HG03432 (cell line): ENCODE data around the gene CACNA1C.

ENCODE experiments used
- ATAC-seq: cut with Tn5 transposase; IDR thresholded peaks from one replicate; pipeline ENCODE4 v1.9.1; 2021; ENCODE audit warnings: mild to moderate bottlenecking, moderate library complexity; ENCODE audit not compliant: unreplicated experiment

Gene CACNA1C

DNA sequence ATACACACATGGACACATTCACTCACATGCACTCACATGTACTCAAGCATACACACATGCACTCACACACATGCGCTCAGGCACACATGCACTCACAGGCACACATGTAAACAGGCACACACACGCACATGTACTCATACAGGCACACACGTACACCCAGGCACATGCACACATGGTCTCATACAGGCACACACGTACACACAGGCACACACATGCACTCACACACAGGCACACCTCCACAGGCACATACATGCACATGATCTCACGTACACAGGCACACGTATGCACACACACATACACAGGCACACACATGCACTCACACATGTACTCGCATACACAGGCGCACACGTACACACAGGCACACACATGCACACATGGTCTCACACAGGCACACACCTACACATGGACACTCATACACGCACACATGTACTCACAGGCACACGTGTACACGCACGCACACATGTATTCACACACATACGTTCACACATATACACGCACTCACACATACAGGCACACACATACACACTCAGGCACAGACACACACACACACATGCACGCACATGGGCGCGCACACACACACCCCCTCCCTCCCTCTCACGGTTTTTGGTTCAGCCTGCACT lies 138.9 kb downstream of the CACNA1C start:
- no peak for ATAC-seq

DNA sequence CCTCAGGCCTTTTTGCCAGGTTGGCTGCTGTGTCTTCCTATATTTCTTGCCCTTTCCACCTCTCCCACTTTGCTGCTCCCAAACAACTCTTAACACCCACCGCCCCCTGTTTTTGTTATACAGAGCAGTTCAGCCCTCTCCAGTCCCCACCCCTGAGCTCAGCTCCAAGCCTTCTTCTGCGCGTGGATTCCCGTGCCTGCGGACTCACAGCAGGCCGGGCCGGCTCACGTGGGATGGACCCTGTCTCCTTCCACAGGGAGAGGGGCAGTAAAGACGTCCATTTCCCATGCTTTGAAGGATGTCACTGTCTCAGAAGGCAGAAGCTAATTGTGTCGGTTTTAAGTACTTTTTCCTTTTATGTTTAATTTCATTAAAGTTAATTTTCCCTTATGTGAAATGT lies 139.4 kb downstream of the CACNA1C start:
- ATAC-seq = no peak

DNA sequence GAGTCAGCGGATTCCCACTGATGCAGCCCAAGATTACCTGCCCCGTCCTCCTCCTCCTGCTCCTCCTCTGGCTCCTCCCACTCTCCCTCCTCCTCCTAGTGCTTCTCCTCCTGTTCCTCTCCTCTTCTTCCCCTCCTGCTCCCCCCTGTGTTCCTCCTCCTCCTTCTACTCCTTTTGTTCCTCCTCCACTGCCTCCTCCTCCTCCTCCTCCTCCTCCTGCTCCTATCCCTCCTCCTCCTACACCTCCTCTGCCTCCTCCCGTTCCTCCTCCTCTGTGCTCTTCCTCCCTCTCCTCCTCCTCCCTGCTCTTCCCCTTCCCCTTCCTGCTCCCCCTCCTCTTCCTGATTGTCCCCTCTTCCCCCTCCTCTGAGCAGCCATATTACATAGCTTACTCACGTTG lies 141.3 kb downstream of the CACNA1C start:
- no peak for ATAC-seq

DNA sequence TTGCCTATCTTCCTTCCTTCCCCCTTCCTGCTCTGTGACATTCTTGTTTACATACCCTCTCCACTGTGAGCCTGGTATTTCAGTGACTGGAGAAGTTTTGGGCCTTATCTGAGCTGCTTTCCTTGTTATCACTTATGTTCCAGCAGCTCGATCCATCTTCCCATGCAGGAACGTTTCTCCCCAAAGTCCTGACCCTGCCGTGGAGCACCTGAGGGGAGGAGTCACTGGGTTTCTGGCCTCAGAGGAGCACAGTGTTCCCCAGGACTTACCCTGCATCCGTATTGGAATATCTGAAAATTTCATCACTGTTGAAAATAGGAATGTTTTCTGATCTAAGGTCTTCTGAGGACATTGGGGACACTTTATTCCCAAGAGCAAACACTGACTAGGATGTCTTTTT lies 141.8 kb downstream of the CACNA1C start:
- no peak for ATAC-seq

DNA sequence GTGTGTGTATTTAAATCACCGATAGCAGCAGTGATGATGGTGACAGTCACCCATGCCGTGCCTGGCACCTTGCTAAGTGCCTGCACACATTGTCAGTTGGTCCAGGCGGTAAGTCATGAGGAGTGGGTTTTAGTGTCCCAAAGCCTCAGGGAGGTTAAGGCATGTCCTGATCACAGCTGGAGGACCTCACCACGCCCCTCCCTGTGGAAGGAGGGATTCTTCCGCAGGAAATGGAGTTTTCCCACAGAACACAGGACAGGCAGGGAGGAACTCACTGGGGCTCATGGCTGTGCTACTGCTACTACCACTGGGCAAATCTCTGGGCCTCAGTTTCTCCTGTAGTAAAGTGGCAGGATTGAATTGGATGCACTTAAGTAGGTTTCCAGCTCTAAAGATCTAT lies 142.3 kb downstream of the CACNA1C start:
- ATAC-seq = no peak

DNA sequence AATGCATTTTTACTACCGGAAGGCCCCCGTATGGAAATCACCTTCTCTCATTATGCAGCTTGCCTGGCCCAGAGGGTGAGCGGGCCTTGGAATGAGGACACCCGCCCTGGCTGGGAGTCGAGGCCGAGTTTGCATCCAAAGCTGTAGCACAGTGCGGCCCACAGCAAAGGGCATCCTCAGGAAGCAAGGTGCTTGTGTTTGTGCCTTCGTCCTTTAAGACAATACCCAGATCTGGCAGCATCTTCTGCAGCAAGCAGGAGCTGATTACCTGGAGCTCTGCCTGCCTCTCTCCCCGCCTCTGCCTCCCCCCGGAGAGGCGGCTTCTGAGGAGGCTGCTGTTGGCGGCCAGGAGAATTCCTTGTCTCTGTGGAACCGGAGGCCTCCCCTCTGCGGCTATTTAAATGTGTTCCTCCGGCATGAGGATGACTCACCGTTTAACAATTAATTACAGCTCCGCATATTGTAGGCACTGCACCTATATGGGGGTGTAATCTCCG lies 145.3 kb downstream of the CACNA1C start:
- no peak for ATAC-seq

DNA sequence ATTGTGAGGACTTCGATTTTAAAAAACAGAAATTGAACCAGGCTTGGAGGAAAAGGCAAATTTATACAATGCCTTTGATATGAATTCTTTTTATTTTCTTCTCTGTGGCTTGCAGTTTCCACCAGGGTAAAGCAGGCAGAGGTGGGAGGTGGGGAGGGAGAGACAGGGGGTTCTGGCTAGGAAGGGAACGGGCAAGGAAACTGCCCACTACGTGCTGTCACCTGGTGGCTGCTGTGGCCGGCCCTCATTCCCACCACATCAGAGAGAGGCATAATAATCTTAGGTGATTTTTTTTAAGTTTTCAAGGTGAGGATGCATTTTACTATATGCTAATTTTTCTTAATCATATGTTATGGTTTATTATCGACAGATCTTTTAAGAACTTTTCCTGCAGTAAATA lies 145.8 kb downstream of the CACNA1C start:
- no peak for ATAC-seq

DNA sequence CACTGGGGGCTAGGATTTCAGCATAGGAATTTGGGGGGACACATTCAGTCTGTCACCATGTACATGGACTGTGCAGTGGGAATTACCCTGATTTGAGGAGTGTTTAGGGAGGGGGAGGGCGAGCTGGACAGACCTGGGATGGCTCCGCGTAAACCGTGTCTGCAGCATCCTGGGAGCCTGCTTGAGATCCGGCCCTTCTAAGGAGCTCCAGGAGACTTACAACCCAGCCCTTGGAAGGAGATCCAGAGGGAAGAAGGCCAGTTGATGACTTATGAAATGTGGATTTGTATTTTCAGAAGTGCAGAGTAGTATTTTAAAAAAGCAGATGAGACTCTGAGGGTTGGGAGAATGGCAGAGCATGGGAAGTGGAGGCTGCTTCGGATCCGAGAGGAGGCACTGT lies 153.2 kb downstream of the CACNA1C start:
- ATAC-seq = no peak

DNA sequence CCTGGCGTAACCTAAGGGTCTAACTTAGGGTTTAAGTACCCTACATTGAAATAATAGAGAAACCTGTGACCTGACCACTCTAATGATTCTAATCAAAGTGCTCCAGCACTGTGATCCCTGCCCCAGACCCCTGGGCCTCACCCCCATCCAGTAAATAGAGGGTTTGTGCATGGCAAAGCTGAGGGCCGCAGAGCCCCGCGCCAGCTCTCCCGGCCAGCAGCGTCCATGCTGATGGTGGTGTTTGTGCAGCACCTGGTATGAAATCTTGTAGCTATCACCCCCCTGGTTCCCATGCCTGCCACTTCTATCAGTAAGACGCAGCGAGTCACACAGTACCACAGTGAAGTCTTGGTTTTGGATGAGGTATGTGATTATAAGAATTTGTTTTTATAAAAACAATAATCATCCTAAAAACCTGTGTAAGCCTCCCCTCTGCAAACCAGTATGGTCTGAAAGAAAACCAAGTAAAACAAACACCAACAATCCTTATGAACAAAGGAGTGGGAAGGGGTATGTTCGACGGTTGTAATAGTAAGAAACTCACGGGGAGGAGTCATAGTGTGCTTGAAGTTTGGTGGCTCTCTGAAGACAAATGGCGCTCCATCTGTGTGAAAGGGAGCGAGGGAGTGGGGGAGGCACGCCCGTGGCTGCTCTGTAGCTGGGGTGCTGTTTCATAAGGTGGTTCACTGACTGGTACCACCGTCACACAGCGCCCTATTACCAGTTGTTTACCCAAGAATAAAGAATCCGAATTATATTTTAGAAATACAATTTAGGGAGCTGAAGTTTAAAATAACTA lies 156.2 kb downstream of the CACNA1C start:
- no peak for ATAC-seq

DNA sequence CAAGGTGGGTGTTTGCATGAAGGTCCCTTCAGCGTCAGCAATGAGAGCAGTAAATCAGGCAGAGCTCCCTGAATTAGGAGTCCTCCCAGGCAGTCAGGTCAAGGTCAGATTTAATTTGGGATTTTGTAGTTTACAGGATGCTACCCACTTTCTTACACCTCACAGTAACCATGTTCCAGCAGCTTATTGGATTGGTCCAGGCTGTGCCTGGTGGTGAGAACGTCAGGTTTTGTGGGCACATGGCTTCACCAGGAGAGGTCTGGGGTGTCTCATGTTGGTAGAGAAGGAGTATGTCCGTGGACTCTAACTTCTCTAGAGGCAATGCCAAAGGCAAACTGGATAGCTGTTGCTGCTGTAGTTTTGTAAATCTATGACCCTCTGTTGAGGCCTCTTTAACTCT lies 158.3 kb downstream of the CACNA1C start:
- ATAC-seq = no peak

DNA sequence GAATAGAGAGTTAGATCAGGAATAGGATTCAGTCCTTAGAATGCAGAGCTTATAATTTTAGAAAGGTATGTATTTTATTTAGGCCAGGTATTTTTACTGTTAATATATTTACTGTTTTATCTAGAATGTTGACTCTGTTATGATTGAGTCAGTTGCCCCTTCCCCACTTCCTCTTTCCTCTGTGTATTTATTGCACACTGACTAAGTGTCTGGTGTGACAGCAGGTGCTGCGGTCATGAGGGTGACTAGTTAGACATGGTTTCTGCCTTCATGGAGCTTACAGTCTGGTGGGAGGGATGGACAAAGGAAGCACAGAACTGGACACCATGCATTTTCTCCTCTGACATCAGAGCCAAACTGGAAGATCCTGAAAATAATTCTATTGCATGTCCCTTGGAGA lies 159.8 kb downstream of the CACNA1C start:
- no peak for ATAC-seq

DNA sequence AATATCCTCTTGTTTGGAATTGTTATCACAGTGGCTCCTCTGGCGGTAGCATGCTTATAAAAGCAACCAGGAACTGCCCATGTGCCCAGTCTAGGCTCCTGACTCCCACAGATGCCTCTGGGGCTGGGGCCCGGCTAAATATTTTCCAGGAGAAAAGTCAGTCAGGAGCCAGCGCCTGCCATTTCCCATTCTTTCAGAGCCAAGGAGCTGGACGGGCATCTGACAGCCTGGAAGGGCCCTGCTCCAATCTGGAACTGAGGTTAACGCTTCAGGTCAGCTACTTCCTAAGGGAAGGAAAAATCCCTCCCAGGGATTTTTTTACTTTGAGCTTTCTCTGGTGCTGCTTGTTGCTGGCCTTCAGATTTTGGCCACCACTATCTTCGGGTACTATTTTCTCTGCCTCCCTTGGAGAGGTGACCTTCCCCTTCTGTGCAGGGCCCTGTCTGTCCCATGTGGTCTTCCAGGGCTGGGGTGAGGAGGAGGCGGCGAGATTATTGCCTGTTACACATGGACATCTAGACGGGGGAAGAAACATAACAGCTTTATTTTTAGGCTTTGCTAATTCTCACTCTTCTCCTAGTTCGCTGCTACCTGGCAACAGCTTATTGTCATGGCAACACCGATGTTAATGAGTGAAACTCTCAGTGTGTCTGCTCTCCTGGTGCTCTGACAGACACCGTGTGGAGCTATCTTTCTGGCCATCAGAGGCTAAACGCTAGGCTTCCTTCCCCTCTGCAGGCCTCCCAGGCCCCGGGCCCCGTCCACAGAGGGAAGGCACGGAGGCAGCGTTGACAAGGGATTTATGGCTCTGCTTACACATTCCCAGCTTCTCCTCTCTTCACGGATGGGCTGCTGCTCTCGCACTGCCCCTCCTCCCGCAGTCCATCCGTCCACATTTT lies 160.4 kb downstream of the CACNA1C start:
- no peak for ATAC-seq

DNA sequence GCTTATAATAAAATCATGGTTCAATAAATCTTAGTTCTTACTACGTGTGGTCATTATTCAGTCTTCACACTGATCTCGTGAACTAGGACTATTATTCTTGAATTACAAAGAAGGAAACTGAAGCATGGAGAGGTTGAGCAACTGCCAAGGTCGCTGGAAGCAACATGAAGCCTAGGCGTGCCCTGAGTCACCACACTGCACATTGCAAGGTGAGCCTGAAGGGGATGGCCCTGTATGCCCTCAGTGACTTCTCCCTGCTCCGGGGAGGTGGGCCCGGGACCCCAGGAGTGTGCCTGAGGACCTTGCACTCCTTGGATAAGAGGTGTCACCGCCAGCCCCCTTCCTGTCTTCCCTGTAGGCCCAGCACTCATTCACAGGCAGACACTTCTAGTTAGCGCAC lies 161.6 kb downstream of the CACNA1C start:
- ATAC-seq = no peak

DNA sequence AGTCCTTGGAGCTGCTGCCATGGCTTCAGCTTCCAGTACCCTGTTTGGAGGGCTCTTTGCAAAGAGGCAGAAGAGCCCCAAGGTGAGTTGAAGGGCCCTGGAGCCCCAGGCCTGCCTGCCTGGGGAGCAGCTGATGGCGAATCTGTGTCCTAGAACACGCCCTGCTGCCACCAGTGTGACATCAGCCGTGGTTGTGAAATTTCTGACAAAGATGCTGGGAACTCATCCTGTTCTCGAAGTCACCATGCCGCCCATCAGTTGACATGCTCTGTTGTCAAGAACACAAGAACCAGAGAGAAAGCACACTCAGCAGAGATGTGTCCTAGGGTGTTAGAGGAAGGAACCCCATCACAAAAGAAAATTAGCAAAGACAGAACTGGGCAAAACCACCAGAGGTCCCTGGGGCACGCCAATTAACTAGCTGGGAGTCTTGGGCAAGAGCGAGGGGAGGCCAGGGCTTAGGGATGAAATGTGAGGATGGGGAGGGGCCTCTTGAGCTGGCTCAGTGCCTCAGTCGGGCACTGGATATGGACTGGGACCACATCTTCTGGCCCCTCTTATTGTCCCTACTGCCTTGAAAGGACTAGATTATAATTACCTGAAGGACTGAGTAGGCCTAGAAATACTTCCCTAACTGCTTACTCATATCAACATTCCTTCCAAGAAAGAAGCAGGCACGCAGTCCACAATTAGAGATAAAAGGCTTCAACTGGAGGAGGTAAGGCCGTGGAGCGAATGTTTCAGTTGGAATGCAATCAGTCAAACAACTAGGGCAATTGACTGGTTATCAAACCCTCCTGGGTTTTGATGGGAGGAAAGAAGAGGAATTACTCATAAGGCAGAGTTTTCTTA lies 163.1 kb downstream of the CACNA1C start:
- ATAC-seq = no peak

DNA sequence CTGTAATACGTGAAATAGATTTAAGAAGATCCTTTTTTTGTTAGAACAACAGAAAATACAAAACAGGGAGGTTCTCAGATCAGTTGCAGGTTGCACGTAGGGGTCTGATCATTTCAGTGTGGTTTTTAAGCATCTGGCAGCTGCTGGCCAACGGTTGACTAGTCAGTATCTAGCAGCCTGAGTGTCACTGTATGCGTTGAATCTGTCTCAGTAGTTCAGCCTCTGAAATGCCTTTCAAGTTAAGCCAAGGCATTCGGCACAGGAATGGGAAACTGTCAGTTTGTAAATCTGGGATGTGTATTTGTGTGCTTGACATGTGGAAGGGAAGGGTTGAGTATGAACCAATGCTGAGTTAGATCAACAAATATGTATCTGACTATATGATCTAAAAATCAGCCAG lies 165.9 kb downstream of the CACNA1C start:
- no peak for ATAC-seq

DNA sequence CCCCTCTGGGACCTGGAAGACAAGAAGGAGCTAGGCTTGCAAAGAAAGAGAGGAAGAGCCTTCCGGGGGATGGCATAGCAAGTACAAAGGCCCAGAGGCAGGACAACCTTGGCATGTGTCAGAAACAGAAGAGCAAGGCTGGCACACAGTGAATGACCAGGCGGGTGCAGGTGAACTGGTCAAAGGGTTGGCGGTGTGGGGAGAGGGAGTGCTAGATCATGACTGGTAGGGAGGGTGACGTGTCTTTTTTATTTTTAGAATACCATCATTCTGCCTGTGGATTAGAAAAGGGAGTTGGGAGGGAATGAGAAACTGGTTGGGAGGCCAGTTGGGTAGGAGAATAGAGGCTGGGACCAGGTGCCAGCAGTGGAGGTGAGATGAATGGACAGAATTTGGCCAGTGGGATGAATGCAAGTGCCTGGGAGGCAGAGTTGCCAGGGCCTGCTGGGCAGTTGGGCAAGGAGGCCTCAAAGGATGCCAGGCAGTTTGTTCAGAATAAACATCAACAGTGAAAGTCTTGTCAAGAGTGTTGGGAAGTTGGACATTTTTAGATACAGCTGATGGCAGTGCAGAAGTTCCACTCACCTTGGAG lies 168.3 kb downstream of the CACNA1C start:
- no peak for ATAC-seq

DNA sequence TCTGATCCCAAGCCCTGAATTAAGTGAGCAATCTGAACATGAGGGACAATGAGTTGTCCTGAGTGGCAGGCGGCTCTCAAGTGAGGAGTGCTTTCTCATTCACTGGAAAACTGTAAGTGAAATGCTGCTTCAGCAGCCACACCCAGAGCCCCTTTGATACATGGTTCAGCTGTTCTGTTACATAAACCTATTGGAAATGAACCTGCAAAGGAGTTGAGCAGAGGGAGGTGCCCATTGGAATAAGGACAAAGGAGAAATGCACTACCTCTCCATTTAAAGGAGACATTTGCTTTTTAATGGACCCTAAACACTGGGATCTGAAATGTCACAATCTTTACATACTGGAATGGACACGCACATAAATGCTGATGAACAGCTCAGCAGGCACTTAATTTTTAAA lies 169.9 kb downstream of the CACNA1C start:
- ATAC-seq = no peak

DNA sequence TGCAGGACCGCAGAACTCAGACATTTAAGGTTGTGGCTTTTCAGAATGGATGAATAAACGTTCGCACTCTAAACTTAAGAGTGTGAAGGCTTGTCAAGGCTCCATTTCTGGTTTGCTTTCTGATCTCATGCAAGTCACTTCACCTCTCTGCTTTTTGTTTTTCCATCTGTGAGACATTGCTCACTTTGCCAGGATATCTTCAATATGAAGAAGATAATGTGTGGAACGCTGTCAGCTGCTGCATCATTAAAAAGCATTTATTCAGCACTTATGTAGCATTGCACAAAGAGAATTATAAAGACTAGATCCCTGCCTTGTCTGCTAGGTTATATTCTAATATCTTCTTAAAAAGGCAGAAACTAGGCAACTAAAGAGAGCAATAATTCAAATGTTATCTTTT lies 172.2 kb downstream of the CACNA1C start:
- ATAC-seq = no peak

DNA sequence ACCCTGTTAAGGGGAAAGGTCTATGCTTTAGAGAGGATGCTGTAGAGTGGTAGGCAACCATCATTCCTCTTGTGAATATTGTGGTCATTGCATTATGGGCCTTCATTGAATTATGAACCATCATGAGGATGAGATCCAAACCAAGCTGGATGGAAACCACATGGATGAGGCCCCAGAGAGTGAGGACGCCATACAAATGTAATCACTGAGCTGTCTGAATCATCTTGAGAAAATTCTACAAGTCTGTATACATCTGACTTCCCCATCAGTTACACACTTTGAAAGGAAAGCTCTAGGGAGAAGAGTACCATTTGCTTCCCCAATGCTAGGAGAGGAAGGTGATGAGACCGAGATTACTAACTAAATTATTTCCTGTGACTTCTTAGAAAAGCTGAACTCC lies 172.9 kb downstream of the CACNA1C start:
- no peak for ATAC-seq

DNA sequence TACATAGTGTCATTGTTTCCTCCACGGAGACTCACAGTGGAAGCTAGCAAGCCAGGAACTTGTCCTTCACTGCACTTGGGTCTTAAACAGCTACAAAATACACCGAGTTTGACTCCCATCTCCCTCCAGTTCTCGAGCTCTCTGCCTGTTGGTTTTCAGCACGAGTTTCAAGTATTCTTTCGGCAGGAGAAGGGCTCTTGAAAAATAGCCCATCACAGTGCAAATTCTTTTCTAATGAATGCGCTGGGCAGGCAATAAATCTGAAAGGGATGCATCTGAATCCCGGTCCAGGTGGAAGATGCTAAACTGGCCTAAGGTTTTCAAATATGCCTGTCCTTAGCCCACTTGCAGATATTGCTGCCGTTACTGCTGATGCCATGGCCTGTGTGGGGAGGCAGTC lies 173.9 kb downstream of the CACNA1C start:
- no peak for ATAC-seq
